Activated CD4-positive, CD25-positive, alpha-beta regulatory T cell treated with anti-CD3 and anti-CD28 coated beads, Interleukin-2, amount 50 U/mL, for 16 hours (primary cell): ENCODE data around the gene UBAP1.
"Not testable (repeated sequence)": the region's sequence is repeated elsewhere in the genome, so short reads cannot be mapped to it uniquely, and the experiment has no call there.

Experiments
- DNase-seq: peaks from one replicate; pipeline ENCODE4 v3.0.0-alpha.2; 2020; ENCODE audit warnings: low read depth, low spot score

UBAP1 gene

DNA sequence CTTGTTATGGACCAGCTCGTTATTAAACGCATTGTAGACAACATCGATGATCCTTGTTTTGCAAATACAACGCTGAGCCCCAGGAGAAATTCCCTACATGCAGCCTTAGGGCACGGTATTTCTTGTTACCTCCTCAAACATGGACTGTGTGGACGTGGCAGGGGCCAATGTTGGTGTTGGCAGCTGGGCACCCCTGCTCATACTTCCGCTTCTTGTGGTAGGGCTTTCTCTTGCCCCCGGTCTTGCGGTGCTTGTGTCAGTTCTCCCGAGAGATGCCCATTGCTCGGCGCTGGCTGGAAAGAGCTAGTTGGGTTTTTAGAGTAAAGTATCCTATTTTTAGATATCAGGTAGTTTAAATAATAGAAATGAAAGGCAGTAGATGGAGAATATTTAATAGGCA lies 45.5 kb downstream of the UBAP1 start:
- no peak for DNase-seq

DNA sequence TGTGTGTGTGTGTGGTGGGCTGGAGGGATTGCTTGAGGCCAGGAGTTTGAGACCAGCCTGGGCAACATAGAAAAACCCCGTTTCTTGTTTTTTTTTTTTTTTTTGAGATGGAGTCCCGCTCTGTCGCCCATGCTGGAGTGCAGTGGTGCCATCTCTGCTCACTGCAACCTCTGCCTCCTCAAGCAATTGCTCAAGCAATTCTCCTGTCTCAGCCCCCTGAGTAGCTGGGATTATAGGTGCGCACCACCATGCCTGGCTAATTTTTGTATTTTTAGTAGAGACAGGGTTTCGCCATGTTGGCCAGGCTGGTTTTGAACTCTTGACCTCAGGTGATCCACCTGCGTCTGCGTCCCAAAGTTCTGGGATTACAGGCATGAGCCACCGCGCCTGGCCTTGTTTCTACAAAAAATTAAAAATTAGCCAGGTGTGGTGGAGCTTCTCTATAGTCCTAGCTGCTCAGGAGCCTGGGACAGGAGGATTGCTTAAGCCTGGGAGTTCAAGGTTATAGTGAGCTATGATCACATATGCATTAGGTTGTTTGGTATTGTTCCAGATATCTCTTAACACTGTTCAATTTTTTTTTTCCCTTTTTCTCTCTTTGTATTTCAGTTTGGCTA lies 47.4 kb downstream of the UBAP1 start:
- DNase-seq = not testable (repeated sequence)

DNA sequence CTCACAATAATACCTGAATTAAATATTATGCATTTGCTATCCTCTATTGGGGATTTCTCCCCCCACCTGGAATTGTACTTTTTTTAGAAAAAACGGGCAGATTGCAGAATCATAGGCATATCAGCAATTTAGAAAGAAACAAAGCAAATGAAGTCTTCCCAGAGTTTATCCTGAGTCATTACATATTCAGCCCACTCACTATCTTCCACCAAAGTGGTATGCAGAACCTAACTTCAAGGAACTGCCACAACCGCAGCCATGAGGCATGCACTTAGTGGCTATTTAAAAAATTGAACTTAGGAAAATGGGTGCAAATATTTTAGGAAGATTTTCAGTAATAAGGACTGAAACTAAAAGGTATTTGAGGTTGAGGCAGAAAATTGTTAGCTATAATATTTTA lies 48.6 kb downstream of the UBAP1 start:
- no peak for DNase-seq

DNA sequence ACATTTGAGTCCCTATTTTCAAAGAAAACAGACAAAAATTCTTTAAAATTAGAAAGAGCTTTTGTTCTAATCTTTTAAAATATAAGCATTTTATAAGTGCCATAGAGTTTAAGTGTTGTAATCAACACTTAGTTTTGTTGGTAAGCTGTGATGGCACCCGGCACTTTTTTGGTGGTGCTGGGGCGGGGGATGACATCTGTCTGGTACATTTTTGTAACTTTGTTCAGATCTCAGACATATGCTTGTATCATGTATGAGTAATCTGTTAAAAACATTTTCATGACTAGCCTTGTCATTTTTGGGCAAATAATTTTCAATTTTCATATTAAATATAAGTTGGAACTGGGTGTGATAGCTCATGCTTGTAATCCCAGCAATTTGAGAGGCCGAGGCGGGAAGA lies 51.7 kb downstream of the UBAP1 start:
- DNase-seq = no peak

DNA sequence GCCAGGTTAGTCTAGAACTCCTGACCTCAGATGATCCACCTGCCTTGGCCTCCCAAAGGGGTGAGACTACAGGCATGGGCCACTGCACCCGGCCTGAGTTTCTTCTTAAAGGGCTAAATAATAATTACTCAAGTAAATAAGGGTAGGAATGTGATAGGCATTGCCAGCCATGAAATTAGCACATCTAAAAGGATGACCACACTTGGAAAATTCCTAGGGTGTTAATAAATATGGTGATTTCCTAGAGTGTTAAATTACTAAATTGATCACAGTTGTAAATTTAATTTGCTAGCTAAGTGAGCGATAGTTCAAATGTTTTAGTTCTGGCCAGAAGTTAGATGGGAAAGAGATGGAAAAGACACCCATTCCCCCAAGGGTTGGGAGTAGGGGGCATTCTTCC lies 53.4 kb downstream of the UBAP1 start:
- no peak for DNase-seq

DNA sequence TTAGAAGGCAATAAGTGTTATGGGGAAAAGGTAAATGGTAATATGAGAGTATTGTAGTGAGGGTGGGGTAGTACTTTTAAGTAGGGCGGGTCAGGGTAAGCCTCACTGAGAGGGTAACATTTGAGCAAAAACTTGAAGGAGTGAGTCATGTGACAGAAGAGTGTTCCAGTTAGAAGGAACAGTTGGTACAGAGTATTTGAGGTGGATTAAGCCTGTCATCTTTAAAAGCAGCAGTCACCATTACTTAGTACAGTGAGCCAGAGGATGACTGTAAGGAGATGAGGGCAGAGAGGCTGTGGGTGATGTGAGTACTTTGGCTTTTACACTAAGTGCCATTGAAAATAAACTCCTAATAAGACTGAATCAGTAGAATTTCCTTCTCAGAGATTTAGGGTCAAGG lies 54.8 kb downstream of the UBAP1 start:
- DNase-seq = no peak

DNA sequence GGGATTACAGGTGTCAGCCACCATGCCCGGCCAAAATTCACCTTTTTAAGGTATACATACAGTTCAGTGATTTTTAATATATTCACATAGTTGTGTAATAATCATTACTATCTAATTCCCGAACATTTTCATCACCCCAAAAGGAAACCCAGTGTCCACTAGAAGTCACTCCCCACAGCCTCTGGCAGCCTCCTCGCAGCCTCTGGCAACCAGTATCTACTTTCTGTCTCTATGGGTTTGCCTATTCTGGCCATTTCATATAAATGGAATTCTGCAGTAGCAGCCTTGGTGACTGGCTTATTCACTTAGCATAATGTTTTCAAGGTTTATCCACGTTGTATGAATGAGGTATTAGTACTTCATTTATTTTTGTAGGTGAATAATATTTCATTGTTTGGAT lies 59.0 kb downstream of the UBAP1 start:
- DNase-seq = no peak

DNA sequence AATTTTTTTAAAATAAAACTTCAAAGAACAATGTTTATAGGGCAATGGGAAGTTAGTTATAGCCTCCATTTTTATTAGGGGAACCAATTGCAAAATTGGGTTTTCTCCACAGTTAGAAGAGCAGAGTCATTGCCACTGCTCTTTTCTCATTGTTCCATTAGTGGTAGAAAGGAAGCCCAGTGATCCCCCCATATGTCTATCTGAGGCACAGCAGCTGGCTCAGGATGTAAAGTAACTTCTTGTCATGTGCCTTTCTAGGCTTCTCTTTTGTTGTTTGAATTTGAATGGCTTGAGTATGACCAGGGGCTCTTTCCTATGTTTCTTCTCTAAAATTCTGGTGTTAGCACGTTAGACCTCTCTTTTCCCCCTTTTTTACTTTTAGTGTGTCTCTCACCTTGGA lies 61.2 kb downstream of the UBAP1 start:
- DNase-seq = no peak

DNA sequence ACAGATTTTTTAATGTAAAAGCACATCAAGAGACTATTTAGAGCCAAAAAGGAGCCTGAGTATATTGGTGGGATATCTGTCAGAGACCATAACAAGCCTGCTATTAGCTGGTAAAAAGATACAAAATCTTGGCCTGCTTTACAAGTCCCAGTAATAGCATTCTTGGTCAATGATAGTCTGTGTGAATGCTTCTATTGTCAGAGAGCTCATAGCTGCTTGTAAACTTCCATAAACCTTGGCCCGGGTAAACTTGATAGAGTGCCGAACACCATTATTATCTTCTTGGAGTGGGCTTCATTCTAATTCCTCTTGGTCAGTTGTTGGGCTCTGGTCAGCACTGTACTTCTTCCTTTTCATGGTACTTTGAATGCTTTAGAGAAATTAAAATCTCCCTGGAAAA lies 64.0 kb downstream of the UBAP1 start:
- no peak for DNase-seq

DNA sequence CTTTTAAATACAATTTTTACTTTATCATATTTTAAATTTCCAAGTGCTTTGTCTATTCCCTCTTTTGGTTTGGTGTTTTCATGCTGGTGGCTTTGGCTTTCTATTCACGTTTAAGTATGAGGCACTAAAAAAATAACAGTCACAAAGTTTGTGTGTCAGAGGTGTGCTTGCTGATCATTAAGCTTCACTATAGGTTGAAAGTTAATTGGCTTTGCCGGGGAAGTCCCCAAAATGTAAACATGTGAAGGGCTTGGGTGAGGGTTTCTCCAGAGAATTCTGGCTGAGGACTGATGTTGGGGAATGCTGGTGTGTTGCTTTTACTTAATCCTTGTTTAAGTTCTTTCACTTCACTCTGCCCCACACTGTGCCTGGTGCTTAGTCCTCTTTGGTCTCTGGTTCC lies 66.4 kb downstream of the UBAP1 start:
- DNase-seq = not testable (repeated sequence)

DNA sequence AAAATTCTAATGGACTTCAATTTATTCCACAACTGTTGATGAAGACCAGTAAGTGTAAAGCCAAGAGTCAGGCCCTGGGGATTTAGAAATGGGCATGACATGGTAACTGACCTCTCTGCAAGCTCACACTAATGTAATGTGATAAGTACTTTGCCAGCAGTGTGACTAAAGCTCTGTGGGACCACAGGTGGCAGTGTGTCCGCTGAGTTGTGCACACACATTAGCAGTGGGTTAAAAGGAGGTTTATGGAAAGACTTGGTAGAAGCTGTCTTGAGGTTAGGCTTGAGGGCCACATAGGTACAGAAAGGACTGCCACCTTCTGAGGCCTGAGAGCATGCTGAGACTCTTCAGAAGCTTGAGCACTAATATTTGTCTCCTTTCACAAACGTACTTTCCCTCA lies 67.6 kb downstream of the UBAP1 start:
- no peak for DNase-seq

DNA sequence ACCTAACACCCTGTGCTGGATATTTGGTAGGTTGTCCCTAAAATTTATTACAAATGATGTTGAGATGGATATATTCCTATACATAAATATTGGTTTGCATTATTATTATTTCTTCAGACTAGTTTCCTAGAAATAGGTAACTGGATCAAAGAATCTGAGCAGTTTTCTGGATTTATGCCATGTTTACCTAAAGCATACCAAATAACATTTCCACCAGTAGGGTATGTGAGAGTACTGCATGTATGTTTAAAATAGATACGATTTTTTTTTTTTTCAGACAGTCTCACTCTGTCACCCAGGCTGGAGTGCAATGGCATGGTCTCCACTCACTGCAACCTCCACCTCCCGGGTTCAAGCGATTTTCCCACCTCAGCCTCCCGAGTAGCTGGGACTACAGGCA lies 68.9 kb downstream of the UBAP1 start:
- not testable (repeated sequence) for DNase-seq

DNA sequence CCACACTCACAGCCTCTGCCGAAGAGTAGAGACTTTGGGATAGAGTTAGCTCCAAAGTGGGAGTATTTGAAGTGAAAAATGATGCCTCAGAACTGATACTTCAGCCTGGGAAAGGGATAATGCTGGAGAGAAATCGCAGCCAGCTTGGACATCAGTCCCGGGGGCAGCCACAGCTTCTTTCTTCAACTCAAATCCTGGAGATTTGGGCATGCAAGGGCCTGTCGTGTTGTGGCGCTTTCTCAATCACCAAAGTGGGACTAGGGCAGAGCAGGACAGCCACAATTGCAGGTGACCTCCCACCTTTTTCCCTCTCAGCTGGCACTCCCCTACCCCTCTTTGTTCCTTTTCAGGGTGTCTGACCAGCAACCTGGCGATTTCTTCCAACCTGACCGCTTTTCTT lies 70.4 kb downstream of the UBAP1 start:
- DNase-seq = no peak

DNA sequence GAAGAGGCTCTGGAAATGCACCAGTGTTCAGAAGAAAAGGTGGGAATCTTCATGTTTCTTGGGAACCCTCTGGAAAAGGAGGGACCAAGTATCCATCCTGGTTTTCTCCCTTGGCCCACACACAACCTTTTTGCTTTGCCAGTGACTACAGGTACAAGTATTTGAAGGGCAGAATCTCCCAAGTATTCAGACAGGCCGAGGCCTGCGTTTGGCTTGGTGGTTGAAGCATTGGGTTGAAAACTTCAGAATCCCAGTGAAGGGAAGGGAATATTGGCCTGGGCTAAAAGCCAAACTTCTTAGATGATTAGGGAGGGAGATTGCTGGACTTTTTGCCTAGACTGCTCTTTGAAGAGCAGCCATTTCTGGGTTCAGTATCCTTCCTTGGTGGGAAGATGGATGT lies 71.9 kb downstream of the UBAP1 start:
- DNase-seq = no peak

DNA sequence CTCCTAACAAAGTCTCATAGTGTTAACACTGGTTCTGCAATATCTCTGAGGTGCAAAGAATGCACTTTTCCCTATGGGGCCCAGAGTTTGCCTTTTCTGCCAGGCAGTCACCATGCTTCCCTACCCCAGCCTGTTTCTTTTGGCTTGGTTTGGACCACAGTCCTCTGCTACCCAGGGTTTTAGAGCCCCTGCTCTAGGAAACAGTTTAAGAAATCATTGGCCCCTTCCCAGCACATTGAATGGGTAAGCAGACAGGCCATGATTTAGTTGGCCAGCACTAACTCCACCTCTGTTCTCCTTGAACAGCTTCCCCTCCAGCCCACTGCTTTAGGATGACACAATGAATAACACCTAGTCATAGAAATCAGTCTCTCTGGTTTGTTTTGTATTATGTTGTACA lies 73.2 kb downstream of the UBAP1 start:
- DNase-seq = no peak

DNA sequence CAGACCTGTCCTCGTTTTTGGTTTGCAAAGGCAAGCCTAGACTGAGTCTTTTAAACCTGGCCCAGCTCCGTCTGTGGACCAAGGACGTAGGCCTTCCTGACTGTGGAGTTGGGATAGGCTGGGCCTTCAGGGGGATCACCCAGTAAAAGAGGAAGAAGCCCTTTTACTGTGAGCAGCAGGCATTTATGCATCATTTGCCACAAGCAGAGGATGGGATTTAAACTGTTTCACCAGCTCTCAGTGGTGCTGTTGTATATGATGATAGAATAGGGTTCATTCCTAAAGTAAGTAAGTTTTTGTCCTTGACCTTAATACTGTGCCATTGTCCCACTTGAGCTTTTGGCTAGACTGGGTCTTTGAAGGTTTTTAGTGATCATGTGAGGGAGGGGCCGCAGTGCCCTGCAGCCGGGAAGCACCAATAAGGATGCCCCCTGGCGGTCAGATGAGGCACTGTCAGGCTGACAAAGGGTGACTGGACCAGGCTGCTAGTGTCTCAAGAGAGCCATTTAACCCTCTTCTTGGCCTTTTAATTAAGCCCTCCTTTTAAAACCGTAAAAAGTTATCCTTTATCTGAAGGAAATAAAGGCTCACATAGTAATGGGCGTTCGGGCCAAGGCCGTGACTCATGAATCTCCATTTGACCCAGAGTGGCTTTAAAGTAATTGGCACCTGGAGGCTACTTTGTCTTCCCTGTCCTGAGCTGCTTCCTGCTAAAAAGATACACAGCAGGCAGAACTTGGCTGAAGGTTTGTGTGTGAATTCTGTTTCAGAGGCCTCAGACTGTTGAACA lies 74.0 kb downstream of the UBAP1 start:
- peak; percentile 31 for DNase-seq

DNA sequence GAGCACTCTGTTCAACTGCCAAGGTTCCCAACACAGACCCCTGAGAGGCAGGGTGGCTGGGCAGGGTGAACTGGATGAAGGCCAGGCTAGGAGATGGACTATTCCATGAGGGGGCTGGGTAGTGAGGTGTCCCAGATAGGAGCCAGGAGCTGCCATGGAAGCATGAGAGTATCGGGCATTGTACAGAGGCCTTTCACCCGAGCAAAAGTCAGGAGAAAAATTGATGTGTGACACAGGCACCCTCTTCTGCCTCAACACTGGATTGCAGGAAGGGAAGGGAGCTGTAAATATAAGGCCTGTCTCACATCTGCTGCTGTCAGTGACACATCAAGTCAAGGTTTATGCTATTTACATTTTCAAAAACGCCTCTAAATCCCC lies 74.6 kb downstream of the UBAP1 start:
- DNase-seq = no peak

DNA sequence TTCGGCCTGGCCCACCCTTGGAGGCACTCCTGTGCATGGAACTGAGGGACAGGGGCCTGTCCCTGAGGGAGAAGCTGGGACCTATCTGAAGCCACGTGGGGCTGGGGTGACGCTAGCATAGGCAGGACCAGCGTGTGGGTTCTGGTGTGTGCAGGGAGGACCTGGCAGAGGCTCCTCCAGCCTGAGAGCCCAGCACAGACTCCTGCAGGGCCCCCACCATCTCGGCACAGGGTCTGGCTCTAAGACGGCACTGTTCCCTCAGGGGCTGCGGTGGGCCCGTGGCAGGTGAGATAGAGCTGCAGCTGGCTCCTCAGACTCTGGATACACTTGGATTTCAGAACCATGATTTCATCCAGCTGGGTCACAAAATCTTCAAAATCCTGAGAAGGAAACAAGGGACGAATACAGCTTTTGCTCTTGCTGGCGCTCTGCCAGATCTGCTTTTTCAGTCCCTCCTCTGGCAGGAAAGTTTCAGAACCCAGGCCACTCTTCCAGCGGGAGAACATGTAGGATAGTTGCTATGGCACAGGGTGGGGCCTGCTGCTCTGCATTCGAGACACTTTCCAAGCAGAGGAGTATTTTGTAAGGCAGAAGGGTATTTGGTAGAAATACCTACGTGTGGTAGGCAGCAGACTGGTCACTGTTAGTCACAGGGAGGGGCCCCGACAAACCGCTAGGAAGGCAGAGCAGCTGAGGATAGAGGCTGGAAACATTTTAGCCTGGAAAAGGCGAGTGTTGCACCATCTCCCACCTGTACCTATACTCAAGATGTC lies 75.5 kb downstream of the UBAP1 start:
- no peak for DNase-seq

DNA sequence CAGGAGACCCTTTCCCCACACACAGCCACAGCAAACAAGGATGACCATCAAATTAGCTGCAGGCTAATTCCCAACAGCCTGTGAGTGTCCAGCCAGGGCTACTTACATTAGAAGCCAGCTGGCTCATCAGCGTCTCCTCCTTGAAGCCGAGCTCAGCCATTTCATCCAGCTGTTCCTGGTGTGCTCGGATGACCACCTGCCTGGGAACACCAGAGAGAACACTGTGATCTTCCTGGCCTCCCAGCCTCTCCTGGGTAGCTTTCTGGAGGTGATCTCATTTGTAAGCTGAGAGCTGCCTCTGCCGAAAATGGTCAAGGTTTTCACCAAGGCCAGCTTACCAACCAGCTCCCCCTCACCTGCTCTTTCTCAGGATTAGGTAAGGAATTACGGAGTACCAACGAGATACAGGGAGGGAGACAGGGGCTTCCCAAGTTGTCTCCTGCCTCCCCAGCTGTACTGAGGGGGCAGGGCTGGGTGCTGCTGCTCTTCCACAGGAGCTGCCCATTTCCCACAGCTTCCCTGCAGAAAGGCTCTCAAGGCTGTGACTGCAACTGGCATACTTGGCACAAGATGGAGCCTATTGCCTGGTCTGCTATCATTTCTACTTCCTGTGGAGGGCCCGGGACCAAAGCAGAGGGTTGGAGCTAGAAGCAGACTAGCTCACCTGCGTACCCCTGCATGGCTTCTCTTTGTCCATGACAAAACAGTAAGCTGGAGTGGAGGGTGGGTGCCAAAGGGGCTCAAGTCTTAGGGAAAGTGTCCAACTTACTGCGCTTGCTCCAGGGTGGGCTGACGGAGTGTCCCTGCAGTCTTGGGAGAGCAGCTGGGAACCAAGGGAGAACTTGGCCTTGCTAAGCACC lies 76.4 kb downstream of the UBAP1 start:
- no peak for DNase-seq

DNA sequence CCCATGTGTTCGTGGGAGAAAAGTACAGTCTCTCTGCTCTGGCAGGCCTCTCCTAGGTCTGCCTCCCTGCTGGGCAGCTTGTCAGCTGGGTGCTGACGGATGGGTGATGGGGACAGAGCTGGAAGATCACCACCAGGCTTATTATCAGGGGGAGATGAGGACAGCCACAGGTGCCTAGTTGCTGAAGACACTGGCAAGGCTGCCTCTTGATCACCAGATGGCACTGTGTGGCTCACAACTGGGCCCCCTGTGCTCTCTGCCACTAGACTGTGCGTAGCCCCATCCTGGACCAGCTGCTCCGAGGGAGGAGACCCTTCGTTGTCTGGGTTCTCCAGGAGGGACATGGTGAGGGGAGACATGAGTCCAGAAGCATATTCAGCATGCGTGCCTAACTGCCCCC lies 77.3 kb downstream of the UBAP1 start:
- DNase-seq = no peak

DNA sequence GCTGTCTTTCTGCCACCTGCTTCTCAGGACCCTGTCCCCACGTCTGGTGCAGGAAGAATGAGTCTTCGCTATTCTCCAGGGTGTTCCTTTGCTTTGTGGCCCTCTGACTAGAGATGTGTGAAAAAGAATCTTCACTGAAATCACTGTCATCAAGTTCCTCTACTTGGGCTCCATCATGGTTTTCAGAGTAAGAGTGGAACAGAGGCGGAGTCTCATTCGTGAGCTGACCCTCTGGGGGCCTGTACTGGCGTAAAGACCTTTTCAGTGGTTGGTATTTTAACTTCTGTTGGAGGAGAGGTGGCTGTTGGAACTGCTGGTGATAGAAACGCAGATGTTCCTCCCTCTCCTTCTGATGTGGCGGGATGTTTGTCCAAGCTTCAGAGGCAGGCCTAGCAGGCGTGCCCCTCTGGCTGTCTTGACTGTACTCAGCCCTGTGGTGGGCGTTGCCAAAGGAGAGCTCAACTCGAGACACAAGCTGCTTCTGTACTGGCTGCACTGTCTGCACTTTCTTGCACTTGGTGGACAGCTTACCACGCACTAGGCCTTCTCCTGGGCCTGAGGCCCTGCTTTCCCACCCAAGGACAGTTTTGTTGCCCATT lies 78.2 kb downstream of the UBAP1 start:
- DNase-seq = no peak

DNA sequence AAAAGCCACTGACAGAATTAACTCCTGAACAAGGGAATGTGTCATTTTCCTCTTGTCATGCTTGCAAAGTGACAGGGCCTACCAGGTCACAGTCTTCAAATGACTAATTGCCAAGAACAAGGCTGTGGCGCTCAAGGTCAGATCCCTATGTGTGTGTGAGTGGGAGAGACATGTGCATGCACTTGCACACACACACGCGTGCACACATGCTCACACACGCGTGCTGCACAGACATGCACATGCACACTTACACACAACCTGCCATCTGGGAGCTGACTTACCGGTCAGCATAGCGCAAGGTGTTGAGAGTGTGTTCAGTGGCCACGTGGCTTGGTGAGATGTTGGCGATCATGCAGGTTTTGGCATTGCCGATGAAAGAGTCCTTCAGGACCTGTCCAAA lies 80.5 kb downstream of the UBAP1 start:
- no peak for DNase-seq
